Measurements from ENCODE around the gene G6PC1.

GRCh38 chr17:42893359-42893758 lies 7.2 kb upstream of the G6PC1 start:
- TF ChIP-seq CTCF (IDR thresholded peaks at IDR 0.05; ENCODE audit: low read depth, low read length): no peak
- no peak for TF ChIP-seq EZH2phosphoT487 (IDR thresholded peaks at IDR 0.05; ENCODE audit: low read depth)

All from OCI-LY3 (cell line).